COLO829 (cell line): Measurements from ENCODE around the gene GPR132.
"Not testable (repeated sequence)": the region's sequence is repeated elsewhere in the genome, so short reads cannot be mapped to it uniquely, and the experiment has no call there.

Experiments
- DNase-seq: peaks from one replicate; pipeline ENCODE4 v3.0.0; 2012; ENCODE audit warnings: low spot score

GPR132 gene

DNA sequence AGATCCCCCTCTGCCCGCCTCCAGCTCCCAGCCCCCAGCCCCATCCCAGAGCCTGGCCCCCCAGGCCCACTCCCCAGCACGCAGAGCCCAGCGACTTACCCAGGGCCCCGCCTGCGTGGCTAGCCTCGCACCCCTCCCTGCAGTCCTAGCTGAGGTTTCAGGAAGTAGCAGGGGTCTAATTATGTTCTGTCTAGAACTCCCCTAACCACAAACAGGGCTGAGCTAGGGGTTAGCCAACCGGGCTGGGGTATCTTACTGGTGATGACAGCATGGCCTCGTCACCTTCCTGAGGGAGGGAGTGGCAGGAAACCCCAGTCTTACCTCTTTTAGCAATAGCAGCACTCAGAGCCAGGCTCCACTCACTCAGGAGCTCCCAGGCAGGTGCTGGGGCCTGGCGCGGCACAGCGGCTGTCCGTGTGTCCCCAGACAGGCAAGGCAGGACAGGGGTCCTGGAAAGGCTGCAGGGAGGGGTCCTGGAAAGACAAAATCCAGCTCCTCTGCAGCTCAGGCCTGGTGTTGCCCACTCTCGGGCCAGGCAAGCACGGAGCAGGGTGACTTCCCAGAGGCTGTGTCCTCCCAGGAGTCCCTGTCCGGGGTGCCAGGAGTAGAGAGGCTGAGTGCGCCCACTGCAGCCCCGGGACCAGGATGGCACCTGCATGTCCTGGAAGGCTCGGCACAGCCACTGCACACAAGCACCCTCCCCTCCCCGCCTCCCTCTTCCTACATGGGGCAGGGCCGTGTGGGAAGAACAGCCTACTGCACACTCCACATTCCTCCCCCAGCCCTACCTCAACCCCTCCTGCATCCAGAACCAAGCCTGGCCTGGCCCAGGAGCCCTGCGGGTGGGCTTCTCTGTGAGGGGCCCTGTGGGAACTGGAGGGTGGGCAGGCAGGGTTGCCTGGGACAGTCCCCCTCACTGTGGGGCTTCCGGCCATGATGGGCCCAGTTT is at the start of gene GPR132:
Gene GPR132, minus strand, starts transcription at position 151 of the 949 bp plus-strand sequence. CDS start 10,010 bp downstream, outside the sequence.
- DNase-seq = no peak

- DNase-seq = not testable (repeated sequence)
Observed at GRCh38 chr14:105109243-105109642, 44.0 kb upstream of the GPR132 start.

GRCh38 chr14:105108516-105108864 is 43.3 kb upstream of the GPR132 start:
- DNase-seq = no peak

- no peak for DNase-seq
Observed at GRCh38 chr14:105107781-105108515, 42.7 kb upstream of the GPR132 start.

GRCh38 chr14:105107351-105107750 is 42.1 kb upstream of the GPR132 start:
- no peak for DNase-seq

DNA sequence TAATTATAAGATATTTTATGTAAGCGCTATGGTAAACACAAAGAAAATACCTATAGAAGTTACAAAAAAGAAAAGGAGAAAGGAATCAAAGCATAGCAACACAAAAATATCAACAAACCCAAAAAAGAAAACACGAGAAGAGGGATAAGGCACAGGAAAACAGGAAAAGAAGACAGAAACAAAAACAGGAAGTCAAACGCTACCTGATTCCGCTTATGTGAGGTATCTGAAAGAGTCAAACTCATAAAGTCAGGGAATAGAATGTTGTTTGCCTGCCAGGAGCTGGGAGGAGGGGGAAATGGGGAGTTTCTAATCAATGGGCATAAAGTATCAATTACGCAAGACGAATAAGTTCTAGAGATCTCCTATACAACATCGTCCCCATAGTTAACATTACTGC is 39.9 kb upstream of the GPR132 start:
- no peak for DNase-seq

DNA sequence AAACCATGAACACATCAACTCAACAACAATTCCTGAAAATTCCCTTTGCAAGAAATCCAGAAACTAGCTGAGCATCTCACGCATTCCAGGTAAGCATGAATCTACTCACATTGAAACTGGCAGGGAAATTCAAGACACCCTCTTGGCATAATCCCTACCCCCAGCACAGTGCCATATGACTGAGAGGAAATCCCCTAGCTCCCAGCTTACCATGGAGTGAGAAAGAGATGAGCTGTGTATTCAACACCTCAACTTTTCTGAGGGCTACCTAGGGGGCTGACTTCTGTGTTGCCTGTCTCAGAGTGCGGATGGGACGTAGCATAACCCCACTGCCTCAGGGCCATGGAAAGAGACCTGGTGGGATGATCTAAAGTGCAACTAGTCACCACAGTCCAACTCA is 37.7 kb upstream of the GPR132 start:
- DNase-seq = no peak

- DNase-seq = no peak
Observed at GRCh38 chr14:105102361-105102870, 37.2 kb upstream of the GPR132 start.

- DNase-seq = no peak
Observed at GRCh38 chr14:105100910-105101309, 35.7 kb upstream of the GPR132 start.

DNA sequence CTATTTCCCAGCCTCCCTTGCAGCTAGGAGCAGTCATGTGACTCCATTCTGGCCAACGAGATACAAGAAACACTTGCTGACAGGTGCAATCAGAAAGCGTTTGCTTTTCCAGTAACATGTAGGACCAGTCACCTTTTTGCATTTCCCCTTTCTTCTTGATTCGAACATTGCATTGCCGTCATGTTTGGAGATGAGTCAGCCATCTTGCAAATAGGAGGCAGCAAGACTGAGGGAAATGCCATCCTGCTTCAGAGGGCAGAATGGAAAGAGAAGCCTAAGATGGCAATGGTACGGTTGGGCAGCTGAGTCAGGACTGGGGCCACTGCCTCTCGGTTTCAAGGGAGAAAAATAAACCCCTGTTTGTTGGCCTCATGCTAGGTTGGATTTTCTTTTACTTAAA is 34.5 kb upstream of the GPR132 start:
- no peak for DNase-seq

- DNase-seq = no peak
Observed at GRCh38 chr14:105098316-105098715, 33.1 kb upstream of the GPR132 start.

GRCh38 chr14:105097794-105098127 is 32.5 kb upstream of the GPR132 start:
- DNase-seq = no peak

- no peak for DNase-seq
Observed at GRCh38 chr14:105096206-105096875, 31.1 kb upstream of the GPR132 start.

- DNase-seq = no peak
Observed at GRCh38 chr14:105095236-105095805, 30.1 kb upstream of the GPR132 start.

GRCh38 chr14:105094193-105094907 is 29.1 kb upstream of the GPR132 start:
- no peak for DNase-seq

DNA sequence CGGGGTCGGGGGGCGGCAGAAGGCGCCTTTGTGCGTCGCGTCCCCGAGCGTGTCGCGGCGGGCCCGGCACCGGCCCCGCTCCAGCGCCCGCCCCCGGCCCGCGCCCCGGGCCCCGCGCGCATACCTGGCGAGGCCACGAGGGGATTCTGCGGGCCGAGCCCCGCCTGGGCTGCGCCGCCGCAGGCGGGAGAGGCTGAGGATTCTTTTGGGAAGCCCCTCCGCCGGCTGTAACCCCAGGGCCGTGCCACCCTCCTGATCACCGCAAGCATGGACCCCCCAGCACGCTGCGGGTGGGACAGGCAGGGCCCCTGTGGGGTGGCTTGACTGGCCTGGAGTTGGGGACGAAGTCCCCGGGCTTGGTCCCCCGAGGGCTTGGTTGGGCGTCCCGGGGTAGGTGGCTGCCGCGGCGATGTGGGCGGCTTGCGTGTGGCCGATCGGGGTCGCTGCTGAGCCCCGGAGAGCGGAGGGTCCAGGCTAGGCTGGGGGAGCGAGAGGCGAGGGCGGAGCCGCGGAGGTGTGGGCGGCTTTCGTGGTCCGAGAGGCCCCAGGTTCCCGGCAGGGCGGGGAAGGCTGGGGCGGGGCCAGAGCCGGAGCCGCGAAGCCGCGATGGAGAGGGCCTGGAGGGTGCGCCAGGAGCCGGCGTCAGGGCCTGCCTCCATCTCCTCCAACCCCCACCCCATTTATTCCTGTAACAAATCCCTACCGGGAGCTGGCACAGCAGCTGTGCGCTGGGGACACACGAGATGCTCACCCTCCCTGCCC is 28.4 kb upstream of the GPR132 start:
- DNase-seq = peak; percentile 36

- peak; percentile 34 for DNase-seq
Observed at GRCh38 chr14:105093038-105093430, 27.8 kb upstream of the GPR132 start.

GRCh38 chr14:105092171-105093037 is 27.2 kb upstream of the GPR132 start:
- no peak for DNase-seq

GRCh38 chr14:105091517-105092170 is 26.4 kb upstream of the GPR132 start:
- peak; percentile 83 for DNase-seq
